GM15510 (cell line): ENCODE measurements around the gene TNS1.

Experiments
- POLR2A ChIP-seq: IDR thresholded peaks from 3 replicates; pipeline ENCODE4 v1.6.1; 2011; ENCODE audit warnings: borderline replicate concordance; ENCODE audit not compliant: insufficient read length; ENCODE audit errors: extremely low read depth

Gene TNS1

GRCh38 chr2:217864963-217865772 lies 137.6 kb downstream of the TNS1 start:
- TF ChIP-seq POLR2A, result no peak

GRCh38 chr2:217863883-217864282 lies 138.9 kb downstream of the TNS1 start:
- TF ChIP-seq POLR2A, result no peak

- no peak for TF ChIP-seq POLR2A
Observed at GRCh38 chr2:217861334-217861877, 141.4 kb downstream of the TNS1 start.

- no peak for TF ChIP-seq POLR2A
Observed at GRCh38 chr2:217859926-217860325, 142.9 kb downstream of the TNS1 start.

GRCh38 chr2:217858519-217859491 lies 144.0 kb downstream of the TNS1 start:
- no peak for TF ChIP-seq POLR2A

GRCh38 chr2:217857624-217858506 lies 144.9 kb downstream of the TNS1 start:
- no peak for TF ChIP-seq POLR2A

GRCh38 chr2:217856871-217857270 lies 145.9 kb downstream of the TNS1 start:
- no peak for TF ChIP-seq POLR2A

GRCh38 chr2:217856159-217856558 lies 146.6 kb downstream of the TNS1 start:
- no peak for TF ChIP-seq POLR2A

GRCh38 chr2:217854684-217855420 lies 147.9 kb downstream of the TNS1 start:
- no peak for TF ChIP-seq POLR2A

- no peak for TF ChIP-seq POLR2A
Observed at GRCh38 chr2:217853961-217854360, 148.8 kb downstream of the TNS1 start.

- no peak for TF ChIP-seq POLR2A
Observed at GRCh38 chr2:217853301-217853881, 149.4 kb downstream of the TNS1 start.

- no peak for TF ChIP-seq POLR2A
Observed at GRCh38 chr2:217852555-217853211, 150.1 kb downstream of the TNS1 start.
